HepG2 (cell line): ENCODE results near the gene NPHP3. TPM values are rescaled to one million over a fixed set of nuclear protein-coding genes. Genes with fewer than 3 reads are reported as not detected.

Experiments
- ATAC-seq: fragments of 200-7000 bp; cut with Tn5 transposase; 3 replicates; pipeline ENCODE4 v1.9.1; 2020; ENCODE audit warnings: mild to moderate bottlenecking, moderate library complexity
- BruUV-seq: library from RNA; stranded (reverse); fragments of 400-500 nt; replicated peaks from 2 replicates; lab custom pipeline; 2021; lab: Mats Ljungman, UMichigan
- CTCF ChIA-PET: fragments of 300-600 bp; formaldehyde crosslinking; extraction: SDS; loops from one replicate; lab custom pipeline; 2021; ENCODE audit warnings: low total read pairs, inconsistent platforms, low intra/inter-chr PET ratio; lab: Yijun Ruan, JAX
- POLR2A ChIA-PET: fragments of 350-600 bp; sonication (Branson Sonifier 250); formaldehyde crosslinking; loops from one replicate; lab custom pipeline; 2020; ENCODE audit warnings: antibody characterized with exemption, inconsistent platforms; lab: Yijun Ruan, JAX
- DNase-seq: peaks from one replicate; pipeline ENCODE4 v3.0.0-alpha.2; 2015; ENCODE audit warnings: low spot score
- FAIRE-seq: peaks from 3 replicates; lab custom pipeline; 2011; peaks lifted over from hg19 to GRCh38; lab: Jason Lieb, UNC
- H2AFZ ChIP-seq: one replicate; pipeline ENCODE4 v1.6.1; 2011; ENCODE audit warnings: low read length, inconsistent platforms
- H3K27ac ChIP-seq: fragments of 300-600 bp; 3 replicates; pipeline ENCODE4 v1.8.0; 2011; ENCODE audit warnings: mixed run types, mild to moderate bottlenecking, mixed read lengths, low read length, inconsistent platforms; ENCODE audit not compliant: insufficient read depth; ENCODE audit errors: extremely low read length
- H3K27me3 ChIP-seq, 2 experiments: fragments of 200-600 bp in 1 of 2; 2 replicates in 1 of 2; 3 replicates in 1 of 2; pipeline versions ENCODE4 v1.6.0 to v1.8.0; 2011; ENCODE audit warnings: low read length in 2 of 2, mild to moderate bottlenecking in 2 of 2, moderate library complexity in 2 of 2, inconsistent platforms in 1 of 2; ENCODE audit not compliant: insufficient read depth in 2 of 2, control insufficient read depth in 1 of 2
- H3K36me3 ChIP-seq, 2 experiments: fragments of 200-600 bp in 1 of 2; replicated peaks in 1 of 2; 2 replicates in 1 of 2; 3 replicates in 1 of 2; pipeline versions ENCODE4 v1.5.1 to v1.8.0; 2011; ENCODE audit warnings: low read length in 2 of 2, inconsistent platforms in 1 of 2; ENCODE audit not compliant: insufficient read depth in 2 of 2, control insufficient read depth in 1 of 2
- H3K4me1 ChIP-seq: 2 replicates; pipeline ENCODE4 v1.5.1; 2012; ENCODE audit warnings: low read length, inconsistent platforms; ENCODE audit not compliant: insufficient read depth
- H3K4me2 ChIP-seq: 2 replicates; pipeline ENCODE4 v1.6.0; 2011; ENCODE audit warnings: low read depth, low read length, inconsistent platforms
- H3K4me3 ChIP-seq, 3 experiments: fragments of 200-600 bp in 1 of 3; sonication (generic), shearing (Covaris generic) in 1 of 3; replicated peaks in 1 of 3; 2 replicates each; pipeline ENCODE4 v1.5.1; 2011 to 2016; ENCODE audit warnings: low read length in 3 of 3, inconsistent platforms in 2 of 3, low read depth in 2 of 3, mild to moderate bottlenecking in 2 of 3, control low read depth in 1 of 3, mixed read lengths in 1 of 3; ENCODE audit not compliant: insufficient read depth in 1 of 3
- H3K79me2 ChIP-seq: one replicate; pipeline ENCODE4 v1.6.1; 2011; ENCODE audit warnings: low read length, inconsistent platforms; ENCODE audit not compliant: insufficient read depth
- H3K9ac ChIP-seq: 2 replicates; pipeline ENCODE4 v1.6.0; 2011; ENCODE audit warnings: mild to moderate bottlenecking, low read depth, low read length, inconsistent platforms; ENCODE audit not compliant: insufficient read depth
- H3K9me3 ChIP-seq: 2 replicates; pipeline ENCODE4 v1.5.1; 2012; ENCODE audit warnings: mild to moderate bottlenecking, low read length
- H4K20me1 ChIP-seq: 2 replicates; pipeline ENCODE4 v1.6.0; 2011; ENCODE audit warnings: inconsistent platforms, mild to moderate bottlenecking, low read length, moderate library complexity; ENCODE audit not compliant: insufficient read depth
- ATAD3A ChIP-seq: sonication (generic); formaldehyde crosslinking; IDR thresholded peaks from 2 replicates; pipeline ENCODE4 v1.4.0; 2020; ENCODE audit warnings: missing genetic modification reagents
- HNRNPLL ChIP-seq: fragments of 200-400 bp; formaldehyde crosslinking; IDR thresholded peaks from 2 replicates; pipeline ENCODE4 v1.6.1; 2017; ENCODE audit warnings: mild to moderate bottlenecking, low read depth, low read length; ENCODE audit not compliant: poor library complexity, severe bottlenecking
- PLRG1 ChIP-seq: fragments of 450-650 bp; conservative IDR thresholded peaks from 2 replicates; pipeline ENCODE4 v1.6.1; 2016
- POLR2G ChIP-seq: fragments of 200-400 bp; formaldehyde crosslinking; IDR thresholded peaks from 2 replicates; pipeline ENCODE4 v1.6.1; 2018; ENCODE audit warnings: mild to moderate bottlenecking, low read depth, low read length, moderate library complexity
- SMAD1 ChIP-seq: sonication (generic); formaldehyde crosslinking; IDR thresholded peaks from 2 replicates; pipeline ENCODE4 v1.4.0; 2020; ENCODE audit warnings: missing genetic modification reagents, low read depth, mild to moderate bottlenecking, borderline replicate concordance
- TARDBP ChIP-seq: sonication (generic); formaldehyde crosslinking; IDR thresholded peaks from 2 replicates; pipeline ENCODE4 v1.8.0; 2022; ENCODE audit warnings: mild to moderate bottlenecking, missing genetic modification reagents
- YEATS2 ChIP-seq: sonication (generic); formaldehyde crosslinking; IDR thresholded peaks from 2 replicates; pipeline ENCODE4 v1.4.0; 2020; ENCODE audit warnings: missing genetic modification reagents, borderline replicate concordance
- ZNF761 ChIP-seq: sonication (generic); formaldehyde crosslinking; conservative IDR thresholded peaks from 2 replicates; pipeline ENCODE4 v1.4.0; 2020; ENCODE audit warnings: mild to moderate bottlenecking, missing genetic modification reagents
- ZNF780A ChIP-seq: sonication (generic); formaldehyde crosslinking; IDR thresholded peaks from 2 replicates; pipeline ENCODE4 v1.8.0; 2022; ENCODE audit warnings: mild to moderate bottlenecking, missing genetic modification reagents, moderate library complexity
- WGBS: methylation state at CpG from one replicate; pipeline ENCODE4 v1.1.6; 2017; ENCODE audit warnings: low lambda C conversion rate; 5-methylcytosine and 5-hydroxymethylcytosine counted together
- in situ Hi-C: cut with HindIII; loops from 2 replicates; pipeline ENCODE4 v1.10.0; 2017; ENCODE audit warnings: low pct_unique_long_range_greater_than_20kb; ENCODE audit not compliant: extremely low pct_ligation_motif_present
- intact Hi-C: fragments of 100-400 bp; cut with micrococcal nuclease; formaldehyde crosslinking; loops from one replicate; pipeline ENCODE4 v1.10.0; 2022; ENCODE audit not compliant: unreplicated experiment
- polyA plus RNA-seq, 8 experiments: library from polyadenylated mRNA; depleted of rRNA in 3 of 8; stranded (reverse) in 7 of 8; unstranded in 1 of 8; fragments of >200 nt; fragmentation: Illumina TruSeq in 4 of 8; extraction: Trizol in 4 of 8; gene quantifications; 2 replicates each; pipeline versions ENCODE4 v1.2.1 to v1.2.3, GENCODE V29; 2011 to 2016; ENCODE audit warnings: low read depth in 4 of 8, missing spikeins in 1 of 8, mixed read lengths in 1 of 8; ENCODE audit not compliant: insufficient read depth in 1 of 8
- total RNA-seq, 5 experiments: library from RNA; depleted of rRNA; stranded (reverse); fragments of >200 nt; fragmentation: Illumina TruSeq; extraction: Trizol; gene quantifications; 2 replicates each; pipeline ENCODE4 v1.2.3, GENCODE V29; 2016; ENCODE audit warnings: low read depth in 1 of 5
- TF ChIP-seq, protein P1 (sequence below): sonication (generic); formaldehyde crosslinking; IDR thresholded peaks from 2 replicates; pipeline ENCODE4 v1.8.1; 2023; ENCODE audit warnings: missing genetic modification reagents, inconsistent platforms, borderline replicate concordance
- TF ChIP-seq, protein P2 (sequence below): sonication (generic); formaldehyde crosslinking; IDR thresholded peaks from 2 replicates; pipeline ENCODE4 v1.5.0; 2020; ENCODE audit warnings: mild to moderate bottlenecking, missing genetic modification reagents
- TF ChIP-seq, protein P3 (sequence below): sonication (generic); formaldehyde crosslinking; IDR thresholded peaks from 2 replicates; pipeline ENCODE4 v1.4.0; 2020; ENCODE audit warnings: missing genetic modification reagents, borderline replicate concordance

NPHP3 gene
- total and polyA plus RNA-seq, 2 of the 13 experiments (the other 11 are each of a cell fraction or from before 2014, with no cell fraction given): 11.0 to 20.2 TPM

DNA sequence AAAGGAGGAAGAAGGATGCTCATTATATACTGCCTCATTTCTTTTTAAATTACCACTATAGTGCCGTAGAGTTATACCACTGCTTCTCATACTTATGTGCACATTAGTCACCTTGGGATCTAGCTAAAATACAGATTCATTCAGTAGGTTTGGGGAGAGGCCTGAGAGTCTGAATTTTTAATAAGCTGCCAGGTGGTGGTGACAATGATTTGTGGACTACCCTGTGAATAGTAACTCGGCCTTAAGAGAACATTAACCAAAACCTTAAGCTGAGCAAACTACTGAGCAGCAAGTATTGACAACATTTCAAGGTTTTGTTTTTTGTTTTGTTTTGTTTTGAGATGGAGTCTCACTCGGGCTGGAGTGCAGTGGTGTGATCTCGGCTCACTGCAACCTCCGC, 42.3 kb downstream of the NPHP3 start:
- intact Hi-C loops: no loop called here
- no peak for FAIRE-seq

More for the DNA sequence above, 42.3 kb downstream of the NPHP3 start:
- no peaks in the 10 kb centered on the region for H3K4me1 ChIP-seq
- no TSS peak for BruUV-seq
- POLR2A ChIA-PET: interaction anchor here (1.3 to 2.2 kb wide), 3 partner anchors 12 to 21 kb away, joined by 3 to 6 read pairs (median 4); no protein-coding TSS in a partner anchor
- no peaks in the 10 kb centered on the region for H4K20me1 ChIP-seq
- in situ Hi-C loops: no loop called here
- no peak for TF ChIP-seq TARDBP (CRISPR knock-in tag)
- TF ChIP-seq POLR2G: no peak
- TF ChIP-seq ZNF780A (CRISPR knock-in tag): no peak
- TF ChIP-seq, protein P1, sequence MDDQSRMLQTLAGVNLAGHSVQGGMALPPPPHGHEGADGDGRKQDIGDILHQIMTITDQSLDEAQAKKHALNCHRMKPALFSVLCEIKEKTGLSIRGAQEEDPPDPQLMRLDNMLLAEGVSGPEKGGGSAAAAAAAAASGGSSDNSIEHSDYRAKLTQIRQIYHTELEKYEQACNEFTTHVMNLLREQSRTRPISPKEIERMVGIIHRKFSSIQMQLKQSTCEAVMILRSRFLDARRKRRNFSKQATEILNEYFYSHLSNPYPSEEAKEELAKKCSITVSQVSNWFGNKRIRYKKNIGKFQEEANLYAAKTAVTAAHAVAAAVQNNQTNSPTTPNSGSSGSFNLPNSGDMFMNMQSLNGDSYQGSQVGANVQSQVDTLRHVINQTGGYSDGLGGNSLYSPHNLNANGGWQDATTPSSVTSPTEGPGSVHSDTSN (CRISPR knock-in tag): no peak
- TF ChIP-seq ATAD3A (CRISPR knock-in tag): no peak
- no peak for TF ChIP-seq ZNF761 (CRISPR knock-in tag)
- TF ChIP-seq, protein P2, sequence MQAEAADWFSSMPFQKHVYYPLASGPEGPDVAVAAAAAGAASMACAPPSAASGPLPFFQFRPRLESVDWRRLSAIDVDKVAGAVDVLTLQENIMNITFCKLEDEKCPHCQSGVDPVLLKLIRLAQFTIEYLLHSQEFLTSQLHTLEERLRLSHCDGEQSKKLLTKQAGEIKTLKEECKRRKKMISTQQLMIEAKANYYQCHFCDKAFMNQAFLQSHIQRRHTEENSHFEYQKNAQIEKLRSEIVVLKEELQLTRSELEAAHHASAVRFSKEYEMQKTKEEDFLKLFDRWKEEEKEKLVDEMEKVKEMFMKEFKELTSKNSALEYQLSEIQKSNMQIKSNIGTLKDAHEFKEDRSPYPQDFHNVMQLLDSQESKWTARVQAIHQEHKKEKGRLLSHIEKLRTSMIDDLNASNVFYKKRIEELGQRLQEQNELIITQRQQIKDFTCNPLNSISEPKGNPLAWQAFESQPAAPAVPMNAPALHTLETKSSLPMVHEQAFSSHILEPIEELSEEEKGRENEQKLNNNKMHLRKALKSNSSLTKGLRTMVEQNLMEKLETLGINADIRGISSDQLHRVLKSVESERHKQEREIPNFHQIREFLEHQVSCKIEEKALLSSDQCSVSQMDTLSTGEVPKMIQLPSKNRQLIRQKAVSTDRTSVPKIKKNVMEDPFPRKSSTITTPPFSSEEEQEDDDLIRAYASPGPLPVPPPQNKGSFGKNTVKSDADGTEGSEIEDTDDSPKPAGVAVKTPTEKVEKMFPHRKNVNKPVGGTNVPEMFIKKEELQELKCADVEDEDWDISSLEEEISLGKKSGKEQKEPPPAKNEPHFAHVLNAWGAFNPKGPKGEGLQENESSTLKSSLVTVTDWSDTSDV (CRISPR knock-in tag): no peak
- TF ChIP-seq, protein P3, sequence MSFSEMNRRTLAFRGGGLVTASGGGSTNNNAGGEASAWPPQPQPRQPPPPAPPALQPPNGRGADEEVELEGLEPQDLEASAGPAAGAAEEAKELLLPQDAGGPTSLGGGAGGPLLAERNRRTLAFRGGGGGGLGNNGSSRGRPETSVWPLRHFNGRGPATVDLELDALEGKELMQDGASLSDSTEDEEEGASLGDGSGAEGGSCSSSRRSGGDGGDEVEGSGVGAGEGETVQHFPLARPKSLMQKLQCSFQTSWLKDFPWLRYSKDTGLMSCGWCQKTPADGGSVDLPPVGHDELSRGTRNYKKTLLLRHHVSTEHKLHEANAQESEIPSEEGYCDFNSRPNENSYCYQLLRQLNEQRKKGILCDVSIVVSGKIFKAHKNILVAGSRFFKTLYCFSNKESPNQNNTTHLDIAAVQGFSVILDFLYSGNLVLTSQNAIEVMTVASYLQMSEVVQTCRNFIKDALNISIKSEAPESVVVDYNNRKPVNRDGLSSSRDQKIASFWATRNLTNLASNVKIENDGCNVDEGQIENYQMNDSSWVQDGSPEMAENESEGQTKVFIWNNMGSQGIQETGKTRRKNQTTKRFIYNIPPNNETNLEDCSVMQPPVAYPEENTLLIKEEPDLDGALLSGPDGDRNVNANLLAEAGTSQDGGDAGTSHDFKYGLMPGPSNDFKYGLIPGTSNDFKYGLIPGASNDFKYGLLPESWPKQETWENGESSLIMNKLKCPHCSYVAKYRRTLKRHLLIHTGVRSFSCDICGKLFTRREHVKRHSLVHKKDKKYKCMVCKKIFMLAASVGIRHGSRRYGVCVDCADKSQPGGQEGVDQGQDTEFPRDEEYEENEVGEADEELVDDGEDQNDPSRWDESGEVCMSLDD (CRISPR knock-in tag): no peak
- no peak for TF ChIP-seq YEATS2
- no peak for TF ChIP-seq SMAD1 (CRISPR knock-in tag)
- no peak for TF ChIP-seq PLRG1
- TF ChIP-seq HNRNPLL: no peak
- DNase-seq (no peak), ATAC-seq (no peak; the same call in 2 of the 3 replicates)
- no peaks in the 10 kb centered on the region for H3K27me3 ChIP-seq
- WGBS: 93% methylated on average over 5 of the region's 5 CpGs
- H3K4me2 ChIP-seq: no peak overlapping the region
- H3K36me3 ChIP-seq: peaks cover 4 to 45% of the 10 kb centered on the region in 2 experiments; a peak in 3 of 5 replicates
- no peak overlapping the region for H3K4me3 ChIP-seq
- H3K27ac ChIP-seq: no peak overlapping the region
- no peaks in the 10 kb centered on the region for H3K9me3 ChIP-seq
- CTCF ChIA-PET: no interaction called here
- H3K9ac ChIP-seq: no peak overlapping the region
- H2AFZ ChIP-seq: no peak overlapping the region
- no peaks in the 10 kb centered on the region for H3K79me2 ChIP-seq
